Epidermal melanocyte (primary cell): ENCODE measurements around the gene GPATCH2L.

ENCODE experiments used
- DNase-seq: peaks from one replicate; pipeline ENCODE4 v3.0.0; 2011; ENCODE audit warnings: low spot score; ENCODE audit not compliant: insufficient read length

The GPATCH2L gene

GRCh38 chr14:76136476-76137110 is 15.1 kb upstream of the GPATCH2L start:
- no peak for DNase-seq

GRCh38 chr14:76138119-76138757 is 13.5 kb upstream of the GPATCH2L start:
- no peak for DNase-seq

- no peak for DNase-seq
Observed at GRCh38 chr14:76138758-76139723, 12.7 kb upstream of the GPATCH2L start.

GRCh38 chr14:76143642-76144041 is 8.1 kb upstream of the GPATCH2L start:
- no peak for DNase-seq

- DNase-seq, result no peak
Observed at GRCh38 chr14:76146976-76147375, 4.7 kb upstream of the GPATCH2L start.

- DNase-seq, result no peak
Observed at GRCh38 chr14:76149196-76149595, 2.5 kb upstream of the GPATCH2L start.

GRCh38 chr14:76152333-76152681 is 585 bp downstream of the GPATCH2L start:
- peak; percentile 81 for DNase-seq

- no peak for DNase-seq
Observed at GRCh38 chr14:76153919-76154318, 2.2 kb downstream of the GPATCH2L start.

- DNase-seq, result no peak
Observed at GRCh38 chr14:76154539-76155126, 2.9 kb downstream of the GPATCH2L start.

GRCh38 chr14:76163668-76164363 is 12.1 kb downstream of the GPATCH2L start:
- no peak for DNase-seq

- DNase-seq, result no peak
Observed at GRCh38 chr14:76168531-76168930, 16.8 kb downstream of the GPATCH2L start.

- DNase-seq, result no peak
Observed at GRCh38 chr14:76169776-76170175, 18.1 kb downstream of the GPATCH2L start.

- DNase-seq, result no peak
Observed at GRCh38 chr14:76174982-76175381, 23.3 kb downstream of the GPATCH2L start.

GRCh38 chr14:76175942-76176341 is 24.2 kb downstream of the GPATCH2L start:
- DNase-seq, result no peak

- no peak for DNase-seq
Observed at GRCh38 chr14:76181546-76181945, 29.8 kb downstream of the GPATCH2L start.

GRCh38 chr14:76186308-76187027 is 34.7 kb downstream of the GPATCH2L start:
- DNase-seq, result no peak

GRCh38 chr14:76191297-76191696 is 39.6 kb downstream of the GPATCH2L start:
- DNase-seq, result no peak

- no peak for DNase-seq
Observed at GRCh38 chr14:76193696-76194095, 42.0 kb downstream of the GPATCH2L start.

GRCh38 chr14:76194327-76194726 is 42.6 kb downstream of the GPATCH2L start:
- DNase-seq, result no peak

- no peak for DNase-seq
Observed at GRCh38 chr14:76195003-76195402, 43.3 kb downstream of the GPATCH2L start.
